Fibroblast of pulmonary artery (primary cell): ENCODE results near the gene TRAPPC13.

ENCODE experiments used
- DNase-seq: peaks from one replicate; pipeline ENCODE4 v3.0.0-alpha.2; 2010; ENCODE audit warnings: low read depth
- H3K4me3 ChIP-seq: replicated peaks from 2 replicates; pipeline ENCODE4 v1.5.1; 2011; ENCODE audit warnings: low read depth, mild to moderate bottlenecking, control low read depth, low read length, moderate library complexity
- TF ChIP-seq, protein P1 (sequence below): IDR thresholded peaks from 2 replicates; pipeline ENCODE4 v1.5.1; 2011; ENCODE audit warnings: mild to moderate bottlenecking, control low read depth, low read length, inconsistent platforms; ENCODE audit errors: missing control alignments

The TRAPPC13 gene

DNA sequence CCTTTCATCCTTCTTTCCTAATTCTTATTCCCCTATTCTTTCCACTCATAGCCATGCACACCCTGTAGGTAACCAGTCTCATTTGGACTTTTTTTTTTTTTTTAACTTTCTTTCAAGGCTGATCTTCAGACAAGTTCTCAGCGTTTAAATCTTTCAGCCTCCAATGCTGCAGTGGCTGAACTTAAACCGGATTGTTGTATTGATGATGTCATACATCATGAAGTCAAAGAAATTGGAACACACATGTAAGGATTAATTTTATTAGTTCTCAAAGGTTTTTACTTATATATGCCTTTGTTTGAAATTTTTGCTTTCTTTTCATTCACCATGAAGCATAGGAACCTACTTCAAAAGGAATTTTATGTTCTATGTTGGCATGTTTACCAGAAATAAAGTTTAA lies 22.1 kb downstream of the TRAPPC13 start:
- H3K4me3 ChIP-seq, result no peak overlapping the region
- no peak for DNase-seq
- TF ChIP-seq, protein P1, sequence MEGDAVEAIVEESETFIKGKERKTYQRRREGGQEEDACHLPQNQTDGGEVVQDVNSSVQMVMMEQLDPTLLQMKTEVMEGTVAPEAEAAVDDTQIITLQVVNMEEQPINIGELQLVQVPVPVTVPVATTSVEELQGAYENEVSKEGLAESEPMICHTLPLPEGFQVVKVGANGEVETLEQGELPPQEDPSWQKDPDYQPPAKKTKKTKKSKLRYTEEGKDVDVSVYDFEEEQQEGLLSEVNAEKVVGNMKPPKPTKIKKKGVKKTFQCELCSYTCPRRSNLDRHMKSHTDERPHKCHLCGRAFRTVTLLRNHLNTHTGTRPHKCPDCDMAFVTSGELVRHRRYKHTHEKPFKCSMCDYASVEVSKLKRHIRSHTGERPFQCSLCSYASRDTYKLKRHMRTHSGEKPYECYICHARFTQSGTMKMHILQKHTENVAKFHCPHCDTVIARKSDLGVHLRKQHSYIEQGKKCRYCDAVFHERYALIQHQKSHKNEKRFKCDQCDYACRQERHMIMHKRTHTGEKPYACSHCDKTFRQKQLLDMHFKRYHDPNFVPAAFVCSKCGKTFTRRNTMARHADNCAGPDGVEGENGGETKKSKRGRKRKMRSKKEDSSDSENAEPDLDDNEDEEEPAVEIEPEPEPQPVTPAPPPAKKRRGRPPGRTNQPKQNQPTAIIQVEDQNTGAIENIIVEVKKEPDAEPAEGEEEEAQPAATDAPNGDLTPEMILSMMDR, result no peak

DNA sequence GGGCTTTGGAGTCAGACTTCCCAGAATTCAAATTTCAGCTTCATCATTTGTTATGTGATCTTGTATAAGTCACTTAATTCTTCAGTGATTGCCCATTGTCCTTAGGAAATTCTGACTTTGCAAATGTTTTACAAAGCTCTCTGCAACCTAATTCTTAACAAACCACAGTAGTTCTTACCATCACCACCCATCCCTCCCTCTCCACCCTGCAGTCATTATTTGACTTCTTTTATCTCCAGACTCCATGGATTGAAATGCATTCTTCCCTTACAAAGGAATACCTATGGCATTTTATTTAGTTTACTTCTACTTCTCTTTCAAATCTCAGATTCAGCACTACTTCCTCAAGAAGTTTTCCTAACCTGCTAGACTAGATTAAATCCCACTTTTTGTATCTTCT lies 23.1 kb downstream of the TRAPPC13 start:
- no peak overlapping the region for H3K4me3 ChIP-seq
- TF ChIP-seq, protein P1, result no peak
- DNase-seq, result no peak

- no peak for DNase-seq
- TF ChIP-seq, protein P1, result no peak
- no peak overlapping the region for H3K4me3 ChIP-seq
Observed at GRCh38 chr5:65651144-65651543, 26.3 kb downstream of the TRAPPC13 start.

- TF ChIP-seq, protein P1, result no peak
- H3K4me3 ChIP-seq, result no peak overlapping the region
- DNase-seq, result no peak
Observed at GRCh38 chr5:65654713-65655112, 29.9 kb downstream of the TRAPPC13 start.

- TF ChIP-seq, protein P1, result peak; percentile 52
- DNase-seq, result peak; percentile 43
- no peak overlapping the region for H3K4me3 ChIP-seq
Observed at GRCh38 chr5:65663804-65664521, 39.1 kb downstream of the TRAPPC13 start.

GRCh38 chr5:65668696-65669095 lies 43.9 kb downstream of the TRAPPC13 start:
- DNase-seq, result no peak
- no peak overlapping the region for H3K4me3 ChIP-seq
- TF ChIP-seq, protein P1, result no peak

DNA sequence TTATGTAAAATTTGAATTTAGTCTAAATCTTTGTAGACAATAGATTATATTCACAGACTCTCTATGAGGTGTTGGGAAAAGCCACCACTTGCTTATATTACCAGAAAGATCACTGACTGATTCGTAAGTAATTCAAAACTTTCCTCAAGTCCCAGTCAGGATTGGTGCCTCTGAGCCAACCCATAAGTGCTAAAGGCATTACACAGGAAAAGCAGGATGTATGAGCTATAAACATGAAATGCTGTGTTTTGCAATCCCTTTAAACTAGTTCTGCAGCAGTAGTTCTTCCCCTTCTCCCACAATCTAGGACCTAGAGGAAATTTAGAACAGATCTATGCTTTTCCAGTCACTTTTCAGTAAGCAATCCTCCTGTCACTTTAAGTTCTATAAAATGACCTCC lies 48.0 kb downstream of the TRAPPC13 start:
- DNase-seq, result peak; percentile 44
- H3K4me3 ChIP-seq, result no peak overlapping the region
- TF ChIP-seq, protein P1, result no peak
